Pancreas (tissue), 10 donors: ENCODE measurements around the gene TAS1R1. TPM values are rescaled to one million over a fixed set of nuclear protein-coding genes. Genes with fewer than 3 reads are reported as not detected.

Experiments used
- ATAC-seq, 4 donors: fragments of 200-7000 bp; cut with Tn5 transposase; one replicate each; pipeline versions ENCODE4 v1.8.0 to v1.9.1; 2020; ENCODE audit warnings: mild to moderate bottlenecking in 4 of 4, moderate library complexity in 4 of 4
- DNase-seq, 6 donors: peaks; one replicate each; pipeline ENCODE4 v3.0.0-alpha.2; 2020
- FAIRE-seq: peaks from 2 replicates; lab custom pipeline; 2012; peaks lifted over from hg19 to GRCh38; lab: Jason Lieb, UNC
- H3K27ac ChIP-seq, 4 donors: fragments of 200-600 bp; sonication (generic); 1 replicate in 3 of 4; 2 replicates in 1 of 4; pipeline versions ENCODE4 v1.5.0 to v1.8.0; 2020
- H3K27me3 ChIP-seq, 4 donors: fragments of 200-600 bp; one replicate each; pipeline ENCODE4 v1.8.0; 2021
- H3K36me3 ChIP-seq, 3 donors: fragments of 200-600 bp; sonication (generic) in 1 of 3; one replicate each; pipeline versions ENCODE4 v1.5.0 to v1.8.0; 2020 to 2021
- H3K4me1 ChIP-seq, 3 donors: fragments of 200-600 bp; one replicate each; pipeline ENCODE4 v1.8.0; 2021
- H3K4me3 ChIP-seq, 4 donors: fragments of 200-600 bp; sonication (generic) in 2 of 4; one replicate each; pipeline versions ENCODE4 v1.5.0 to v1.8.0; 2020 to 2021
- H3K9me3 ChIP-seq, 4 donors: fragments of 200-600 bp; one replicate each; pipeline ENCODE4 v1.8.0; 2021
- CTCF ChIP-seq, 4 donors: fragments of 200-600 bp; sonication (generic) in 3 of 4; IDR thresholded peaks; one replicate each; pipeline versions ENCODE4 v1.5.0 to v1.8.0; 2021; ENCODE audit warnings: antibody characterized with exemption in 4 of 4
- WGBS, 2 donors: extraction: QIAGEN DNeasy Blood & Tissue Kit; methylation state at CpG; one replicate each; pipeline ENCODE4 v1.1.7; 2013; 5-methylcytosine and 5-hydroxymethylcytosine counted together
- intact Hi-C, 3 donors: fragments of 100-400 bp; cut with DNase I; formaldehyde crosslinking; loops; one replicate each; pipeline versions ENCODE4 v1.11.1 to v1.14.2; 2022
- polyA plus RNA-seq, 2 donors: library from polyadenylated mRNA; stranded (reverse); fragments of 200-250 nt; gene quantifications; one replicate each; pipeline ENCODE4 v1.2.3, GENCODE V29; 2013
- total RNA-seq, 6 donors: library from RNA; stranded (reverse); fragmentation: NEBNext Ultra II Directional in 4 of 6; extraction: Animal tissue kit (Norgen Biotek cat#: 25700) in 4 of 6; gene quantifications; one replicate each; pipeline versions ENCODE4 v1.2.1 to v1.2.4, GENCODE V29; 2021 to 2023
- donor health status: healthy with polysubstance abuse.
- donor health status: DM: no; HTN: no; CAD: no; lungs with moderate emphysema.
- donor health status: DM: no; HTN: no; CAD: no.
- donor health status: control.
- donor health status: control.
- donor health status: Bipolar disorder and iron deficiency.
- donor health status: DM: yes; HTN: yes; CAD: no.
- donor health status: DM: no; HTN: no; CAD: no.
- donor health status: DM: no; HTN: no; CAD: no.
- donor health status: DM: yes; HTN: yes; CAD: no.

The TAS1R1 gene
- total and polyA plus RNA-seq, 8 donors: not detected

GRCh38 chr1:6544831-6545230 is 10.3 kb upstream of the TAS1R1 start:
- FAIRE-seq (no peak), DNase-seq (no peak), ATAC-seq (no peak)
- Histone ChIP-seq H3K9me3 (no peaks in the 10 kb centered on the region), H3K27me3 (no peaks in the 10 kb centered on the region), H3K4me3 (no peak overlapping the region), H3K36me3 (peaks cover 3 to 43% (median 6%) of the 10 kb centered on the region in 3 donors), H3K27ac (no peak overlapping the region), H3K4me1 (no peaks in the 10 kb centered on the region)
- 89 to 92% methylated on average over 3 of the region's 3 CpGs for WGBS, 2 donors
- no peak for TF ChIP-seq CTCF (IDR thresholded peaks at IDR 0.05)
- intact Hi-C loops: no loop called here

GRCh38 chr1:6545276-6546112 is 9.6 kb upstream of the TAS1R1 start:
- 72 to 78% methylated on average over 10 of the region's 10 CpGs for WGBS, 2 donors
- ATAC-seq: no peak
- H3K9me3 ChIP-seq: no peaks in the 10 kb centered on the region
- H3K4me3 ChIP-seq: no peak overlapping the region
- no peak for DNase-seq
- intact Hi-C loops: no loop called here
- peaks cover 3 to 48% (median 9%) of the 10 kb centered on the region in 3 donors for H3K36me3 ChIP-seq
- no peak for FAIRE-seq
- no peak overlapping the region for H3K27ac ChIP-seq
- no peak for TF ChIP-seq CTCF (IDR thresholded peaks at IDR 0.05)
- no peaks in the 10 kb centered on the region for H3K4me1 ChIP-seq
- H3K27me3 ChIP-seq: no peaks in the 10 kb centered on the region

DNA sequence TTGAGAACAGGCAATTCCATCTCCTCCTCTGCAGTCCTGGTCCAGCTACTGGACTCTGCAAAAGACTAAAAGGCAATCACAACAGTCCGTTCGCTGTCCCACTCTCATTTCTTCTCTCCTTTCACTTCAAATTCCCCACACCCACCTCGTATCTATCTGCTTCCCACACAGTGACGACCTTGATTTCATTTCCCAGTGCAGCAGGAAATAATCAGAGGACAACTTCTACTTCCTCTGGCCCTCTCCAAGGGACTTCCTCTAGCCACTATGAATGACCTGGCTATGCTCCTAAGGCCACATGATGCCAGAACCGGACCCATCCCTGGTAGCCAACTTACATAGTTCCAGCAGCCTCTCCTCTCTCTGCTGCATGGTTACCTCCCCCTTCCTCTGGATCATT is 8.8 kb upstream of the TAS1R1 start:
- H3K4me1 ChIP-seq: no peaks in the 10 kb centered on the region
- no peaks in the 10 kb centered on the region for H3K9me3 ChIP-seq
- intact Hi-C loops: no loop called here
- H3K27ac ChIP-seq: no peak overlapping the region
- no peaks in the 10 kb centered on the region for H3K27me3 ChIP-seq
- FAIRE-seq: no peak
- peaks cover 3 to 48% (median 9%) of the 10 kb centered on the region in 3 donors for H3K36me3 ChIP-seq
- TF ChIP-seq CTCF (IDR thresholded peaks at IDR 0.05): no peak
- ATAC-seq: no peak
- H3K4me3 ChIP-seq: no peak overlapping the region
- 73 to 81% methylated on average over 5 of the region's 5 CpGs for WGBS, 2 donors
- no peak for DNase-seq

- DNase-seq (no peak), ATAC-seq (no peak), FAIRE-seq (no peak)
- Histone ChIP-seq H3K4me3 (no peak overlapping the region), H3K9me3 (no peaks in the 10 kb centered on the region), H3K27ac (no peak overlapping the region), H3K36me3 (peaks cover 3 to 48% (median 9%) of the 10 kb centered on the region in 3 donors), H3K27me3 (no peaks in the 10 kb centered on the region), H3K4me1 (no peaks in the 10 kb centered on the region)
- intact Hi-C loops: no loop called here
- no peak for TF ChIP-seq CTCF (IDR thresholded peaks at IDR 0.05)
- WGBS, 2 donors: 67 to 74% methylated on average over 4 of the region's 4 CpGs
These were observed 7.8 kb upstream of the TAS1R1 start for GRCh38 chr1:6547301-6547700.
